Measurements from ENCODE around the gene HMOX1.

Gene HMOX1

DNA sequence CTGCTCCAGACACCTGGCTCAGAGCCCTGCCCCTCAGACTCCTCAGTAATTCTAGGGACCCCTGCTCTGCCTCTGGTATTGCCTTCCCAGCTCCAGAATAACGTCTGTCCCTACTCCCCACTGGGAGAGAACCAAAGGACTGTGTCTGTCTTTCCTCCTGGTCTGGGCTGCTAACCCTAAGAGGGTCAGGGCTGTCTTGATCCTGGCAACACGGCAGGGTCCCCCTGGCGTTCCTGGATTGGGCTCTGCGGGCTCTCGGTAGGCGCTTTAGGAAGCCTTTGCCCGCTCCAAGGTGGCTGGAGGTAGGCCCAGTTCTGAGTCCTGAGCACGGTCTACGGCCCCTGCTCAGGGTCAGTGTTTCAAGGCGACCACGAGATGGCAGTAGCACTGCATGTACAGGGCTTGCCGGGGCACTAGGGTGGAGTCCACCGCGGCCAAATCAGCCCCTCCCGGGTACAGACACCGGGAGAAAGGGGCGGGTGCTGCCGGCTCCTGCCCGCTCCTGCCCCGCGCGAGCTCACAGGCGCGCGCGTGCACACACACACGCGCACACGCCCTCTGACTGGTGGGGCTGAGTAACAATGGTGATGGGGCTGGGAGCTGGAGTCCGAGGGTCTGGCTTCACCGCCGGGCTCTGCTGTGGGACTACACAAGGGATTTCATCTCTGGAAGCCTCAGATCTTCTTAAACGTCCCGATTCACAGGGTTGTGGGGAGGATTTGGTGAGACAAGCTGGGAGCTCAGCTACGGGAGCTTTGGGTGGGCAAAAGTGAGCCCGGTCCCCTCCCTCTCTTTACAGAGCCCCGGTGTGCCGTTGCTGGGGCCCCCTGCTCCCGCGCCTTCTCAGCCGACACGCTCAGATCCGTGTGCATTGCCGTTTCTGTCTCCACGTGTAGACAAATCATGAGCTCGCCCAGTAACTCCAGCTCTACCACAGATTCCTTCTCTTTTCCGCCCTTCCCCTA lies 30.1 kb upstream of the HMOX1 start:
- DNase-seq = peak; percentile 87 to 94 (median 92)

DNA sequence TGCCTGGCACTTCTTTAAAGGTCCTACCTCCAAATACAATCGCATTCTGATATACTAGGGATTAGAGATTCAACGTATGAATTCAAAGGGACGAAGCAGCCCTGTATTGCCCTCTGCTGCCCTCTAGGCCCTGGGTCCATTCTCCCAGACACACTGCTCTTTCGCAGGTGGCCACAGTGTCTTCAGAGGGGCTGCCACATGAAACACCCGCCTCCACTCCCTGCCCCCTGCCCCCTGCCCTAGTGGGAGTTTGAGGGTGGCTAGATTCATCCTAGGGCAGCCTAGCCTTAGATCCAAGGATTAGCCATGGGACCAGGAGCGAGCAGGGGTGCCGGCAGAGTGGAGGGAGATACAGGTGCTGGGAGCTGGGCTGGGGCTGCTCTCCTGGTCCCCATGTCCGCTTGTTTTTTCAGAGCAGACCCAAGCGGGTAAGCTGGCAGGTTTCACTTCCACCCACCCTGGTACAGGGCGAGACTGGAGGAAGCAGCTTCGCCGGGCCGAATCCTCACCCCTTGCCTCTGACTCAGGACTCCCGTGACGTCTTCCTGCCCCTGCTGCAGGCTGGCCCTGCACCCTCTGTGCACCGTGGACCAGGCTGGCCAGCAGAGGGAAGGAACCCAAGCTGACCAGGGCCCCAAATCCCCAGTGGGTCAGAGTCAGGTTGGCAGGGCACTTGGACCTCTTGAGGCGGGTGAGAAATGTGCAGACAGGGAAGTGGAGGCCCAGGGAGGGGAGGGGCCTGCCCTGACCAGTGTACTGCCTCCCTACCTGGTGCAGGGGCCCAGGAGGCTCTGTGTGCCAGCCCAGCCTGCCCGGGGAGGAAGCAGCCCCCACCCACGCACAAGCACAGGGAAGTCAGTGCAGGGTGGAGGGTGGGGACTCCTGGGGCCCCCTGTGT lies 28.4 kb upstream of the HMOX1 start:
- DNase-seq = peak; percentile 96 to 99 (median 98)

DNA sequence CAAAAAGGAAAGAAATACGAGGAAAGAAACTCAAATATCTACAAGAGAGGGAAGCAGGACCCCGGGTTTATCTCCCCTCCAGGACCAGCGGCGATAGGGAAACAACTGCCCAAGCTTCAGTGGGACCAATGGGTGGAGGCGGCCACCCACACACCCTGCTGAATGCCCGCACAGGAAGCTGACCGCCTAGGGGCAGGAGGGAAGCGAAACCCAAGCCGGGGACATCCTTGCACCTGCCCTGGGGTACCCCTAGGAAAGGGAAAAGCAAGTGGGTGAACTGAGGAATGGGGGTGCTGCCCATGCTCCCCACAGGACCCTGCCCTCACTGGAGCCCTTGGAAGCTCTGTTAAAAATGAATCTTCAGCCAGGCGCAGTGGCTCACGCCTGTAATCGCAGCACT lies 27.6 kb upstream of the HMOX1 start:
- DNase-seq = peak; percentile 71 to 90 (median 86)

DNA sequence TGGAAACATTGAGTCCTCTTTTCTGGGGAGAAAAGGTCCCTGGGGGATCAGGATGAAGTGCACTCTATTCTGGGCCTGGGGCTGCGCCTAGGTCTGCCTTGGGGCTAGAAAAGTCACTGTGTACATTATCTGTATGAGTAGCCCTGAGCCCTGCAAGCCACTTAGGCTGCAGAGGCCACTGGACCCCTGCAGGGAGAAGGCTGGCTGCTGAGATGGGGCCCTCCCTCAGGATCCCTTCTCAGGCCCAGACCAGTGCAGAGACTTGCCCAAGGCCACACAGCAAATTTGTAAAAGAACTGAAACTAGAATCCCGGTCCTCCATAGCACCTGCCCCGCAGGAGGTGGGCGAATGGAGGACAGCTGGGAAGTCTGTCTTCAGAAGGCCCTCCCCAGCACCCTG lies 26.8 kb upstream of the HMOX1 start:
- no peak for DNase-seq

DNA sequence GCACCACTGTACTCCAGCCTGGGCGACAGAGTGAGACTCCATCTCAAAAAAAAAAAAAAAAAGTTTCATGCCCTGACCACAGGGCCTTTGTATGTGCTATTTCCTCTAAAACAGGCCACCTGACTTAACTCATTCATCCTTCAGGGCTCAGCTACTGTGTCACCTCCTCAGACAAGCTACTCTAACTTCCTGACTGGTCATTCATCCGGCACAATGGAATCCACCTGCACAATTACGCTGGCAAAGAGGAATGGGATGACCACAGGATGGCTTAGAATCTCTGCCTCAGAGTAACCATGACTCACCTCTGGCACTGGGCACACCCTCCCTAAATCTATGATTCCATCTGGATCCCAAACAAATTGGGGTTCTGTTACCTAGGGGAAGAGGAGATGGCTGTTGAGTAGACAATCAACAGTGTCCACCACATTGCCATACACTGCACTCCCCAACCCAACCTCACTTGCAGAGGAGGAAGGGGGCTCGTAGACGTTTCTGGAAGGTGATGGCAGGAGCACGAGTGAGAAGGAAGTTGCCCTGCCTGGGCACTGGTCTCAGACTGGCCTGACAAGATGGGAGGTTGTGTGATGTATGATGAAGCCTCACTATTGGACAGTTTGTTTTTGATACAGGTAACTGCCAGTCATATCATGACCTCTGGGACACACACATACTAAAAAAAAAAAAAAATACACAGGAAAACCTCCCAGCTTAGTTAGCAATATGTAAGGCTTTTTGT lies 22.8 kb upstream of the HMOX1 start:
- DNase-seq = no peak

DNA sequence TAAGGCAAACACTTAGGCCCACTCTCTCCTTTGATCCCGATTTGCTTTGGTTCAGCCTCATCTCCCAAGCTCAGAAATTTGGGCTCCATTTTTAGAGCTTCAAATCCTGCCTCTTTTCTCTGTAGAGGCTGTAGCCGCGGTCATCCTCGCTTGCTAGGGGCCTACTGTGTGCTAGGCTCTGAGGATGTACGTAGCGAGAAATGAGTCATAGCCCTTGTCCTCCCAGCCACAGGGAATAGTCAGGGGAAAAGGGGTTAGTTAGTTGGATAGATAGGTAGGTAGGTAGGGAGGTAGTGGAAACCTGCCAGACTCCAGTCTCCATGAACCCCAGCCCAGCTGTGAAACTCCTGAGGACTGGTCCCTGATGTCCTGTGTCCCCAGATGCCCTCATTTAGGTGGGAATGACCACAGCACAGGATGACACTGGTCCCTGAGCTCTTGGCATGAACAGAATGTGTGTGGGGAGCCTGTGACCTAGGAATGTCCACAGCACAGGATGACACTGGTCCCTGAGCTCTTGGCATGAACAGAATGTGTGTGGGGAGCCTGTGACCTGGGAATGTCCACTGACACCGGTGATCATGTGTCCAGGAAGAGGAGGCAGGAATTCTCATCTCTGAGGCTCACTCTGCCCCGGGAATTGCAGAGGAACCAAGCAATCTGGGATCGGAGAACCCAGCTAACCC lies 21.4 kb upstream of the HMOX1 start:
- no peak for DNase-seq

DNA sequence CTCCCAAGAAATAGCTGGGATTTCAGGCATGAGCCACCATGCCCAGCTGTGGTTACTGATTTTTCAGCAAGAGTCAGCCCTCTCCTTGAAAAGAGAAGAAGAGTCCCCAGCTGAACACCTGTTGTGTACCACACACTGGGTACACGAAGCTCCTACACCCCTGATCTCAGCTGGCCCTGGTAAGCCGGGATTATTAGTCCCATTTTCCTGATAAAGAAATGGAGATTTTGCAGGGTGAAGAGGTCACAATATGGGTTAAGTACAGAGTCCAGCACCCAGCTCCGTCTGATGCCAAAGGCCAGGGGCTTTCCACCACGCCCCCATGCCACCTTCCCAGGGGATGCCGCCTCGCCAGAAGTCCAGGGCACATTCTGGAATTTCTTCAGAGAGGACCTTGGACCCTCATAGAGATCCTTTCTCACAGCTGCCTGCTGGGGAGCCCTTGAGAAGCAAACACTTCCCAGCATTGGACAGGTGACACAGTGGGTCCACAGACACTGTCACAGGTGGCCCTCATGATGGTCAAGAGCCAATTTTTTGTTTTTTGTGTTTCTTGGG lies 19.8 kb upstream of the HMOX1 start:
- no peak for DNase-seq

DNA sequence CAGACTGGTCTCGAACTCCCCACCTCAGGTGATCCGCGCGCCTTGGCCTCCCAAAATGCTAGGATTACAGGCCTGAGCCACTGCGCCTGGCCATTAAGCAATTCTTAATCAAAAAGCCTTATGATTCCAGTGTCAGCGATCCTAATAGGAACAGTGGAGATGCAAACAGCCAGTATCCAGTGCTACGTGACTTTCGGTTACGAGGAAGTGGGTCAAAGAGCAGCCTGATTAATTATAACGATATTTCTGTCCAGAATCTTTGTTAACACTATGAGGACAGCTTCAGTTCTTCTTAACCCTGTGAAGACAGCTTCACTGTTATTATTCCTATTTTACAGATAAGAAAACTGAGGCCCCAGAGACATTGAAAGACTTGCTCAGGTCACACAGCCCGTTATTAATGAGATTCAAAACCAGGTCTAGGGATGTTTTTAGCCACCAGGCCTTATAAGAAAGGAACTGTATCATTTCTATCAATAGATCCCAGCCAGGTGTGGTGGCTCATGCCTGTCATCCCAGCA lies 17.3 kb upstream of the HMOX1 start:
- DNase-seq = peak in 1 of 4 experiments; percentile 39

DNA sequence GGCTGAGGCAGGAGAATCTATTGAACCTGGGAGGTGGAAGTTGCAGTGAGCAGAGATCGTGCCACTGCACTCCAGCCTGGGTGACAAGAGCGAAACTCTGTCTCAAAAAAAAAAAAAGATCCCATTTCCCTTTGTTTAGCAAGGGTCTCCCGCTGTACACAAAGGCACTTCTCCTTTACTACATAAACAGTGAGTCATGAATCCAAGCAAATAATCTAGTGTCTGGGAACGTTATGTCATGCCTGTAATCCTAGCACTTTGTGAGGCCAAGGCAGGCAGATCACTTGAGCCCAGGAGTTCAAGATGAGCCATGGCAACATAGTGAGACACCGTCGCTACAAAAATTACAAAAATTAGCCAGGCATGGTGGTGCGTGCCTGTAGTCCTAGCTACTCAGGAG lies 16.7 kb upstream of the HMOX1 start:
- DNase-seq = peak; percentile 71 to 95 (median 82)

DNA sequence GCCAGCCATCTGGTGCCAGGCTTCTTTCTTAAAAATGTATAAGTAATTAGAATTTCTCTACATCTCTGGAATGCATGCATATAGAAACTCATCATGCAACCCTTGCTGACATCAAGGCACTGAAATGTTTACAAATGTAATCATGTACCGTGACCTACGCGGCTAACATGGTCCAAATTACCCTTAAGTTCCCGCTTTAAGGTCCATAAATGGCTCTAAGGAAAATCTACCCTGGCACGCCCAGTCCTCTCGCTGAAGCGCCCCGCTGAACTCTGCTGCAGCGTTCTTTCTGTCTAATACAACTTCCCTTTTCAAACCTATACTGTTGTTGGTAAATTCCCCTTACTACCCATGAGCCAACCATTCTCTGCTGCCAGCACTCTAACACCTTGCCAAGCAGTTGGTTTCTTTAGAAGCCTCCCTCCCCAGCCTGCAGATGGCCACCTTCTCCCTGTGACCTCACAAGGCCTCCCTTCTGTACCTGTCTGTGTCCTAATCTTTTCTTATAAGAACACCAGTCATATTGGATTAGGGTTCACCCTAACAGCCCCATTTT lies 13.5 kb upstream of the HMOX1 start:
- DNase-seq = peak; percentile 85 to 90 (median 88)

DNA sequence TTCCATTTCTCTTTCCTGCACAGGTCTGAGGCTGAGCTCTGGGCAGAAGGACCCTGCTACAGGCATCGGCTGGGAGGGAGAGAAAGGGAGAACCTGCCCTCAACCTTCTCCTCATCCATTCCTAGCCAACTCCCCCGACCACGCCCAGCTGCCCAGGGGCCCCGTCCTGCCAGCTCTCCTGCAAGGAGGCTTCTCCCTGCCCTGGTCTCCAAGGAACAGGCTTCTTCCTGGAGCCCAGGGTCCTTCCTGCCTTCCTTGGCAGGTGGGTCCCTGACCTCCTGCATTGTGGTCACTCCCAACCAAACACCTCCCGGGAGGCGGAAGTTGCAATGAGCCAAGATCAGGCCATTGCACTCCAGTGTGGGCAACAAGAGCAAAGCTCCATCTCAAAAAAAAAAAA lies 12.5 kb upstream of the HMOX1 start:
- no peak for DNase-seq

DNA sequence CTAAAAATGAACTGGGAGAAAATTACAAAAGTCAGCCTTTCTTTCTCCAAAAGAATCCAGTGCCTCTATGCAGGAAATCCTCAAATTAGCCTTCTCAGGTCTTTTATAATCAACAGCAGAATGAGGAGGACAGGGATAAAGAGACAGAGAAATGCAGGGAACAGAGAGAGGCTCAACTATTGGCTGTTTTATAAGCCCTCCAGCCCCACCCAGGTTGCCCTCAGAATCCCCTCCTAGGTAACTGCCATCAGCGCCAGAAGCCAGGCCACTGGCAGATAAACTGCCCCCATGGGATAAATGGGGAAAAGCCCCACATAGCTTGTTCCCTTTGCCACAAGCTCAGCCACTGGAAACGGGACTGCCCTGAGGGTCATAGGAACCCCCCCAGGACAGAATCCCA lies 10.9 kb upstream of the HMOX1 start:
- no peak for DNase-seq

DNA sequence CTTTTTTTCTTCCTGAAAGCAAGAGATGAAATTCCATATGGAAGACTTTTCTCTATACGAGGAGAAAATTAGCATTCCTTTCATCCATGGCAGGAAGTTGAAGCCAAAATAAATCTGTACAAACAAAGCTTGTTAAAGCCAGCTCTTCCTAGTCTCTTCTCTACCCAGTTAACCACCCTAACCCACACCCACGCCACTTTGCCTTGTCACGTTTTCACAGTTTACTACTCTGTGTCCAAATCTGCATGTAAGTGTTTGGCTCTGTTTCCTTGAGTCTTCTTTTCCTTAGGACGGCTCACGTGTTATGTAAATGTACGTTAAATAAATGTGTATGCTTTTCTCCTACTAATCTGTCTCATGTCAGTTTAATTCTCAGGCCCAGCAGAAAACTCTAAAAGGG lies 7.1 kb upstream of the HMOX1 start:
- no peak for DNase-seq

DNA sequence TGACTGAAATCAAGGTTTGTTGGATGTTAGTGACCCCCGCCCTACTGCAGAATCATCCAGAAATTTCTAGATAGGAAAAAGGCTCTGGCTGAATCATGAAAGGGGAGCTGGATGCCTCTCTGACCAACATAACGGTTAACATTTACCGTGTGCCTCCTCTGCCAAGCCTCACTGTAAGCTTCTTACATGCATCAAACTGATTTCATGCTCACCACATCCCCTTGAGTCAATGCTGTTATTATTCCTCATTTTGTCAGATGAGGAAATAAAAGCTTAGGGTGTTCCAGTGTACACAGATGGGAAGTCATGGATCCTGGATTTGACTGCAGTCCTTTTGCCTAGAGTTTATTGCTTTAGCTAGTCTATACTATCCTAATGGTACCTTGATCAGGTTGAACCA lies 5.9 kb upstream of the HMOX1 start:
- DNase-seq = peak; percentile 67 to 91 (median 81)

DNA sequence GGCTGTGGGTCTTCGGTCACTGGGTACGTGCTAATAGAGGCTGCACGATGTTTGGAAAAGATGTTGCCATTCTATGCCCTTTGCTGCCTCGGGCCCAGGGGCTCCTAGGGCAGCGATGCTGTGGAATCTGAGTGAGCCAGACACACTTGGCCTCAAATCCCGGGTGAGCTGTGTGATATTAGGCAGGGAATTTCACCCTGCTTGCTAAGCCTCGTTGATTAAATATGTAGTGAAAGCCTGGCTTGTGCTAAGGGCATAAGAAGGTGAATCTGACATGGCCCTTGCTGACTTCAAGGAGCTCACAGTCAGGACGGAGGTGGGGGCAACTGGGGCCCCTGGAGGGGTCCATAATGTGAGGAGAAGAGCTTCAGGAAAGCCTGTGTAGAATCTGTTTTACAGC lies 5.4 kb upstream of the HMOX1 start:
- no peak for DNase-seq

DNA sequence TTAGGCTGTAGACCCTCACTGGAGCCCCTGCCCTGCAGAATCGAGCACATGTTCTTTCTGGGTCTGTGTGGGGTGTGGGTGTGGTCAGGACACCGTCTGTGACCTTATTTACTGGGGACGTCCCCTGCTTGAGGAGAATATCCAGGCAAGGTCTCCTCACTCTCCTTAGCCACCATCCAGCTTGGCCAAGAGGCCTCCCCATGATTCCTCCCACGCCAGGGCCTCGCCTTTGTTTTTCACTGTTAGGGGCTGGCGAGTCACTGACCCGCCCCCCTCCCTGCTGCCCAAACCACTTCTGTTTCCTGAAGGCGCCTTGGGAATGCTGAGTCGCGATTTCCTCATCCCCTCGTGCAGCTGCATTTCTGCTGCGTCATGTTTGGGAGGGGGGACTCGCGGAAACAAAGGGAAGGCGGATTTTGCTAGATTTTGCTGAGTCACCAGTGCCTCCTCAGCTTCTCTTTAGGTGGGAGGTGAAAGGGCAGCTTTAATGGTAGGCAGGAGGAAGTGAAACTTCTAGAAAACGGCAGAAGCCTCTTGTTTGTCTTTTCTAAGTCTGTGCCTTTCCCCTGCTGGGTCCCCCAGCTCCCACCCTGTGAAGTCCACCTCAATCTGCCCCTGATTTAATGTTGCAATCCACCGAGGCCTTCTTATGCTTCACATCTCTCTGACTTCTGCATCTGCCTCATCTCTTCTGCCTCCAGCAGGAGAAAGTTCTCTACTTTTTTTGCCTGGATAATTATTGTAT lies 4.0 kb upstream of the HMOX1 start:
- DNase-seq = peak; percentile 98 to 100 (median 98)

DNA sequence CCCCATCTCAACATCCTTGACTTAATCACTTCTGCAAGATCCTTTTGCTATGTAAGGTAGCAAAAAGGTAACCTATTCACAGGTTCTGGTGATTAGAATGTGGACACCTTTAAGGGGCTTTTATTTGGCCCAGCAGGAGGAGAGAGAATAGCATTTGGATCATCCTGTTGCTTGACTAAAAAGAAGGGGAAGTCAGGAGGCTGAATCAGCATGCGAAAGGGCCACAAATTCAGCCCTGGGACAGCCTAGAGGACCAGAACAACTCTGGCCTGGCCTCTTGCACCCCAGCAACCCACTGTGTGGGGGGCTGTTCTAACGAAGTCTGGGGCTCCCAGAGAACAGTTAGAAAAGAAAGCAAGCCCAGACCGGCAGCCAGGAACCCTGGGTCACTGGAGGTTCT lies 3.2 kb upstream of the HMOX1 start:
- DNase-seq = peak; percentile 52 to 79 (median 76)

DNA sequence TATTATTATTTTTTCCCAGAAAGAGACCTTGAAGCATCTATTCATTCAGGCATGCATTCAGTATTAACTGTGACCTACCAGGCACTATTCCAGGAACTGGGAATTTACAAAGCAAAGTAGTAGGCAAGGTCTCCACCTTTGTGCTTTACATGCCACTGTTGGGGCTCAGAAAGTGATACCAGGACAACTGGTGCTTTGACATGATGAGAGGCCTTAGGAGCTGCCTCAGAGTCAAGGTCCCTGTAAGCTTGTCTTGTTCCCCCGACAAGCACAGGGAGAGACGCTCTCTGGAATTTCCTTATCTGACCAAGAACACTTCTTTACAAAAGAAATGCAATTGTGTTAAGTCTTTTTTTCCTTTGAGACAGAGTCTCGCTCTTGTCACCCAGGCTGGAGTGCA lies 2.3 kb upstream of the HMOX1 start:
- DNase-seq = no peak

DNA sequence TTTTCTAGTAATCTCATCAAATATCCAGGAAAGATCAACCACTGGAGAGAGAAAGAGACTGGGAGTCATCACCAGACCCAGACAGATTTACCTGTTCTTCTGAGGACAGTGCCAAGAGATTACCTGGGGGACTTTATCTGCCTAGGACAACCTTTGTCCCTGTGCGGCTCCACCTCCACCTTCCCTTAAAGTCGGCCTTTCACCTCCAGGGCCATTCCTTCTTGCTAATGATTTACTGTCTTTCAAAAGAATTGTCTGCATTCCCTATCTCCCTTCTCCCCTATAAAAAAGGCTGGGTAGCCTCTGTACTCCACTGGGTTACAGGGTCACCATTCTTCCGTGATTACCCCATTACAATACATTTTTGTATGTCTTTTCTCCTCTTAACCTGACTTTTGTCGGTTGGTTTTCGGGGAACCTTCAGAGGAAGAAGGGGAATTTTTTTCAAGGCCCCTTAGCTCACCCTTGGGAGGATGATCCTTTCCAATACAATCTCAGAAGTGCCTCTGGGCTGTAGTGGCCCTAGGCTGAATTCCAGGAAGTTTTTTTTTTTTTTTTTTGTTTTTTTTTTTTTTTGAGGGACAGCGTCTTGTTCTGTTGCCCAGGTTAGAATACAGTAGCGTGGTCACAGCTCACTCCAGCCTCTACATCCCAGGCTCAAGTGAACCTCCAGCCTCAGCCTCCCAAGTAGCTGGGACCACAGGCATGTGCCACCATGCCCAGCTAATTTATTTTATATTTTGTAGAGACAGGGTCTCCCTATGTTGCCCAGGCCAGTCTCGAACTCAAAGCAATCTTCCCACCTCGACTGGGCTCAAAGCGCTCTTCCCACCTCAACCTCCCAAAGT lies 1.5 kb upstream of the HMOX1 start:
- no peak for DNase-seq
